ENCODE measurements around the gene SPO11. TPM values are rescaled to one million over a fixed set of nuclear protein-coding genes. Genes with fewer than 3 reads are reported as not detected.

SPO11 gene
- total RNA-seq, 3 donors from 2014 or later = not detected

DNA sequence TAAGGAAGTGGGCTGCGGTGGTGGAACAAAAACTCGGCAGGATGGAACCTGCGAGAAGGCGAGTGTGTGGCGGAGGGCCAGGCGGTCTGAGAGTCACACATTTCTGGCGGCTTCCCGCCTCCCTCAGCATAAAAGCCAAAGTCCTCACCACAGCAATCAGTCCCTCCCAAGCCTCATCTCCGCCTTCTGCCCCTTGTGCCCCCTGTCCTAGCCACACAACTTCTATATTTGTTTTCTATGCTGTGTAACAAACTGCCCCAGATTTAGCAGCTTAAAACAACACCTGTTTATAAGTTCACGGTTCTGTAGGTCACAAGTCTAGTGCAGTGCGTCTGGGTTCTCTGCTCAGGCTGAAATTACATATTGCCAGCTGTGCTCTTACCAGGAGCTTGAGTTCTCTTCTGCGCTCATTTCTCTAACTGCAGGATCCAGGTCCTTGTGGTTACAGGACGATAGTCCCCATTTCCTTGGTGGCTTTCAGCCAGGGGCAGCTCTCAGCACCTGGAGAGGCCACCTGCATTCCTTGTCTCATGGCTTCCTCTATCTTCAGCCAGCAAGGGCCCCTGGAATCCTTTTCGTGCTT, 11.7 kb upstream of the SPO11 start:
- H3K9me3 Mint-ChIP-seq = no peaks in the 10 kb centered on the region
- H3K4me1 Mint-ChIP-seq (ENCODE audit: low read depth) = no peaks in the 10 kb centered on the region
- ATAC-seq (no peak), DNase-seq (no peak)
- H3K36me3 Mint-ChIP-seq (ENCODE audit: insufficient read depth) = no peaks in the 10 kb centered on the region
- peaks cover 26% of the 10 kb centered on the region for H3K27me3 Mint-ChIP-seq (ENCODE audit: low read depth)
- no peak overlapping the region for H3K4me3 Mint-ChIP-seq

GRCh38 chr20:57319584-57319983, 10.0 kb upstream of the SPO11 start:
- ATAC-seq (no peak), DNase-seq (no peak)
- Mint-ChIP-seq H3K27me3 (ENCODE audit: low read depth) (peaks cover 33% of the 10 kb centered on the region), H3K4me1 (ENCODE audit: low read depth) (no peaks in the 10 kb centered on the region), H3K9me3 (peaks cover 3% of the 10 kb centered on the region), H3K4me3 (no peak overlapping the region), H3K36me3 (ENCODE audit: insufficient read depth) (no peaks in the 10 kb centered on the region)

DNA sequence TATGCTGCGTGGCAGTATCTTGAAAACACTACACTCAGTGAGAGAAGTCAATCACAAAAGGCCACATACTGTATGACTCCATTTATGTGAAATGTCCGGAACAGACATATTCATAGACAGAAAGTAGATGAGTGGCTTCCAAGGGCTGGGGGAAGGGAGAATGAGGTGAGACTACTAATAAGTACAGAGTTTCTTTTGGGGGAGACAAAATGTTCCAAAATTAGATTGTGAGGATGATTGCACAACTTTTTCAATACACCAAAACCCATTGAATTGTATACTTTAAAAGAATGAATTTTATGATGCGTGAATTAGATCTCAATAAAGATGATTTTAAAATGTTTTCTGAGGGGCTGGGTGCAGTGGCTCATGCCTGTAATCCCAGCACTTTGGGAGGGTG, 9.2 kb upstream of the SPO11 start:
- DNase-seq = no peak
- Mint-ChIP-seq H3K4me1 (ENCODE audit: low read depth) (no peaks in the 10 kb centered on the region), H3K27me3 (ENCODE audit: low read depth) (peaks cover 33% of the 10 kb centered on the region), H3K4me3 (no peak overlapping the region), H3K36me3 (ENCODE audit: insufficient read depth) (no peaks in the 10 kb centered on the region), H3K9me3 (peaks cover 3% of the 10 kb centered on the region)
- ATAC-seq = no peak

DNA sequence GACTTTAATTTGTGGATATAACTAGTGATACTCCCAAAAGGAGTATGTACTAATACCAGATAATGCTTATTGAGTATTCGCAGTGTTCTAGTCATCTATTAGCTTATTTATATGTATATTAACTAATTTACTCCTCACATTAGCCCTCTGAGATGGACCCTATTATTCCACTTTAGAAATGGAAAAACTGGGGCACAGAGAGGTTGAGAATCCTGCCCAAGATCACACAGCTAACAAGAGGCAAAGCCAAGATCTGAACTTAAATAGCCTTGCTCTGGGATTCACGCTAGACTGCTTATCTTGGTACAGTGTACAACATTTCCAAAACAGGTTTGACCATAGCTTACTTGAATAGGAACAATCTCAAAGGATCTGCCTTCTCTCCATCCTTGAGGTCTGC, 8.5 kb upstream of the SPO11 start:
- Mint-ChIP-seq H3K27me3 (ENCODE audit: low read depth) (peaks cover 33% of the 10 kb centered on the region), H3K4me3 (no peak overlapping the region), H3K36me3 (ENCODE audit: insufficient read depth) (no peaks in the 10 kb centered on the region), H3K9me3 (peaks cover 3% of the 10 kb centered on the region), H3K4me1 (ENCODE audit: low read depth) (no peaks in the 10 kb centered on the region)
- ATAC-seq = no peak
- DNase-seq = no peak

GRCh38 chr20:57322476-57322875, 7.1 kb upstream of the SPO11 start:
- Mint-ChIP-seq H3K9me3 (peaks cover 3% of the 10 kb centered on the region), H3K36me3 (ENCODE audit: insufficient read depth) (no peaks in the 10 kb centered on the region), H3K4me1 (ENCODE audit: low read depth) (no peaks in the 10 kb centered on the region), H3K4me3 (no peak overlapping the region), H3K27me3 (ENCODE audit: low read depth) (peaks cover 37% of the 10 kb centered on the region)
- ATAC-seq (no peak), DNase-seq (no peak)

DNA sequence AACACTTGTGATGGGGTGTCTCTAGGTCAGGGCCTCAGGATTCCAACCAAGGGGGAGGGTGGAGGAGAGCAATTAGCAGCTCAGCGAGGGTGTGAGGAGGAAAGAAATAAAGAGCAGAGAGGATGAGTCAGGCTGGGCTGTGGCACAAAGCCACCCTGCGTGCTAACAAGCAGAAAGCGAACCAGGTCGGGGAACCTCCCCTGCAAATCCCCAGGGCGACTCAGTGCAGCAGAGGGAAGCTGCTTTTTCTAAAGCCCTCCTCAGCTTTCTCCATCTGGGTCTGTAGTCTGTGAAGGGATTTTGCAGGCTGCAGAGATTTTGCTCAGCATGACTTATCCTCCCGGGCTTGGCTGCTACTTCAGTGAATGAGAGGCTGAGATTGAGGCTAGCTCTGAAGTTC, 6.6 kb upstream of the SPO11 start:
- Mint-ChIP-seq H3K27me3 (ENCODE audit: low read depth) (peaks cover 40% of the 10 kb centered on the region), H3K4me1 (ENCODE audit: low read depth) (no peaks in the 10 kb centered on the region), H3K36me3 (ENCODE audit: insufficient read depth) (no peaks in the 10 kb centered on the region), H3K9me3 (peaks cover 3% of the 10 kb centered on the region), H3K4me3 (no peak overlapping the region)
- DNase-seq = no peak
- no peak for ATAC-seq

DNA sequence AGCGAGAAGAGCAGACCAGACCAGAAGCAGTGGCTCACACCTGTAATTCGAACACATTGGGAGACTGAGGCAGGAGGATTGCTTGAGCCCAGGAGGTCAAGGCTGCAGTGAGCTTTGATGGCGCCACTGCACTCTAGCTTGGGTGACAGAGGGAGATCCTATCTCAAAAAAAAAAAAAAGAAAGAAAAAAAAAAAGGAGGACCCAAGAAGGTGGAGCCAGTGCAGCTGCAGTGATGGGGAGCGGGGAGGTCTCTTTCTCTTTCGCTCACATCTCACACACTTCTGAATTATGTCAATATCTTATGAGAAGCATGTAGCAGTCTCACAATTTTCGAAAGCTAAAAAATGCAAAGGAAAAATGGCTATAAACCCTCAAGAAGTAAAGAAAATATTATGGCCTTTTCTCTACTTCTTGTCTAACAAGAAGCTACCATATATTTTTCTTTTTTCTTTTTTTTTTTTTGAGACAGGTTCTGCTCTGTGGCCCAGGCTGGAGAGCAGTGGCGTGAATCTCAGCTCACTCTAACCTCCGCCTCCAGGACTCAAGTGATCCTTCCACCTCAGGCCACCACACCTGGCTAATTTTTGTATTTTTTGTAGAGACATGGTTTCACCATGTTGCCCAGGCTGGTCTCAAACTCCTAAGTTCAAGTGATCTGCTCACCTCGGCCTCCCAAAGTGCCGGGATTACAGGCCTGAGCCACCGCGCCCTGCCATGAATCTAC, 3.8 kb upstream of the SPO11 start:
- H3K27me3 Mint-ChIP-seq (ENCODE audit: low read depth) = peaks cover 38% of the 10 kb centered on the region
- no peak for ATAC-seq

GRCh38 chr20:57326667-57327455, 2.7 kb upstream of the SPO11 start:
- no peak for ATAC-seq
- Mint-ChIP-seq H3K9me3 (peaks cover 3% of the 10 kb centered on the region), H3K36me3 (ENCODE audit: insufficient read depth) (no peaks in the 10 kb centered on the region), H3K4me3 (no peak overlapping the region), H3K27me3 (ENCODE audit: low read depth) (peaks cover 39% of the 10 kb centered on the region), H3K4me1 (ENCODE audit: low read depth) (no peaks in the 10 kb centered on the region)
- DNase-seq = no peak

More for the DNA sequence above, 3.8 kb upstream of the SPO11 start:
- no peak overlapping the region for H3K4me3 Mint-ChIP-seq
- DNase-seq = no peak
- peaks cover 3% of the 10 kb centered on the region for H3K9me3 Mint-ChIP-seq
- no peaks in the 10 kb centered on the region for H3K4me1 Mint-ChIP-seq (ENCODE audit: low read depth)
- H3K36me3 Mint-ChIP-seq (ENCODE audit: insufficient read depth) = no peaks in the 10 kb centered on the region

DNA sequence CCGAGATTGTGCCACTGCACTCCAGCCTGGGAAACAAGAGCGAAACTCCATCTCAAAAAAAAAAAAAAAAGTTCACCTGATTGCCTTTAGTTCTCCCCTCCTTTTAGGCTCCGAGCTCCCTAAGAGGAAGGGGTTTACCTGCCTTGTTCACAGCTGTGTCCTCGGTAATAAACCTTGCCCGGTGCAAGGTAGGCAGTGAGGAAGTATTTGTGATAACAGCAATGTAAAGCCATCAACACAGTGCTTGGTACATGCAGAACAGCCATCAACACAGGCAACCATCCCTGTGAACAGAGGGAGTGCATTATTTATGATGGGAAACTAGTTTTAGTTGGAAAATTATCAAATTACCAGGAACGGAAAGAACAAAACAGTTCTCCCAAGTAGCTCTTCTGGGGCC, 1.8 kb upstream of the SPO11 start:
- H3K27me3 Mint-ChIP-seq (ENCODE audit: low read depth) = peaks cover 31% of the 10 kb centered on the region
- no peak overlapping the region for H3K4me3 Mint-ChIP-seq
- H3K4me1 Mint-ChIP-seq (ENCODE audit: low read depth) = no peaks in the 10 kb centered on the region
- ATAC-seq (no peak), DNase-seq (no peak)
- H3K36me3 Mint-ChIP-seq (ENCODE audit: insufficient read depth) = no peaks in the 10 kb centered on the region
- peaks cover 3% of the 10 kb centered on the region for H3K9me3 Mint-ChIP-seq

DNA sequence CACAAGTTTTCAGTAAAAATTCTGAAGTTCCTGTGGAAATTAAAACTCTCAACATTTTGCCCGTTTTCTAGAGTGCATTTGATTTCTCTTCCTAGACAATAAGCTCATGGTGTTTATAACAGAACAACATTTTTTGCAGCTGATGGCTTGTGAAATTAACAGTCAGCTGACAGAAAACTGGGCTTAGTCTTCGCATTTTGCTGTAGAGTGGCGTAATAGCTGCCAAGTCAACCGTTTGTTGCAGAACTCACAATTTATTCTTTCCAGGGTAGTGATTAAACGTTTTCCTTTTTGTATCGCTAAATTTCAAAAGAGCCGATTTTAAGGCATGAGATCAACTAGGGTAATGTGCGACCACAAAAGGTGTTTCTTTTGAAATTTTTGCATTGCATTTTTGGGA, 1.4 kb downstream of the SPO11 start:
- Mint-ChIP-seq H3K4me3 (no peak overlapping the region), H3K9me3 (no peaks in the 10 kb centered on the region), H3K4me1 (ENCODE audit: low read depth) (no peaks in the 10 kb centered on the region), H3K27me3 (ENCODE audit: low read depth) (peaks cover 32% of the 10 kb centered on the region), H3K36me3 (ENCODE audit: insufficient read depth) (no peaks in the 10 kb centered on the region)
- DNase-seq (no peak), ATAC-seq (no peak)

DNA sequence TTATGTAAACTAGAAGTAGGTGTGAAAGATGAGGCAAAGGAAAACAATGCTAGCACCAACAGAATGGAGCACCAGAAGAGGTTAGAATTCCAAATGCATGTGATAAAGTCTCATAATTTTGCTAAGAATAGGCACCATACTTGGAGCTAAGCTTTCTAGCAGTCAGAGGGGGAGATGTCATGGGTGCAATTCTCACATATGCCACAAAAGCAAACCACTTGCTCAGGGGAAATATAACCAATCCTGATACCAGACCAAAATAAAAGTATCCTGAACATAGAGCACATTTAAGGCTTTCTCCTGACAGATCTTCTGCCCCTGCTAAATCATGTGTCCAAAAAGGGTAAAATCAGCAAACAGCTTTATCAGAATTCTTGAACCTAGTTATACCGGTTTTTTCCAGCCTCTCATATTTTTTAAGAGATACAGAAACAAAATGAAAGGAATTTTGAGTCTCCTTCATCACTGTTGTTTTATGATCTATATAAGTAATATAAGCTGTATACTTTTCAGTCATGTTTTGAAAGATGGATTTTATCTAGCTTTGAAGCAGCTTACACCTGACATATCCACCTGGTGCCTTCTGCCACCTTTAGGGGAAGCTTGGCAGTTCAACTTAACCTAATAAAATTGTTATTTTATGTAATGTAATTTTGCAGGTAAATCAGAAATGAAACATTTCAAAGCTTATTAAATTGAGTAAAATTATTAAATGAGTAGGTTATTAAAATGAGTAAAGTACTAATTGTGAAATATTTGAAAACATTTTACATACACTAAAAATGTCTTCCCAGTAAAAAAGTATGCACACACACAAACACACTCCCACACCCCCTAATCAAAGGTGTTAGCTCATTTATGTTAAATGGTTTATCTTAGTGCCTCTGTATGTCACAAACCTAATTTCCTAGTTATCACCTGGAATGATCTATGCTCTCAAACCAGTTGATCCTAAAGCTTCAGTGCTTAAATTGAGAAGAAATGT, 2.8 kb downstream of the SPO11 start:
- Mint-ChIP-seq H3K36me3 (ENCODE audit: insufficient read depth) (no peaks in the 10 kb centered on the region), H3K27me3 (ENCODE audit: low read depth) (peaks cover 35% of the 10 kb centered on the region), H3K4me1 (ENCODE audit: low read depth) (no peaks in the 10 kb centered on the region), H3K4me3 (no peak overlapping the region), H3K9me3 (no peaks in the 10 kb centered on the region)
- no peak for ATAC-seq
- DNase-seq = no peak

- ATAC-seq = no peak
- no peak overlapping the region for H3K4me3 Mint-ChIP-seq
- H3K36me3 Mint-ChIP-seq (ENCODE audit: insufficient read depth) = no peaks in the 10 kb centered on the region
- no peak for DNase-seq
- no peaks in the 10 kb centered on the region for H3K4me1 Mint-ChIP-seq (ENCODE audit: low read depth)
- peaks cover 32% of the 10 kb centered on the region for H3K27me3 Mint-ChIP-seq (ENCODE audit: low read depth)
- no peaks in the 10 kb centered on the region for H3K9me3 Mint-ChIP-seq
Measured at GRCh38 chr20:57335392-57335791, 5.8 kb downstream of the SPO11 start.

DNA sequence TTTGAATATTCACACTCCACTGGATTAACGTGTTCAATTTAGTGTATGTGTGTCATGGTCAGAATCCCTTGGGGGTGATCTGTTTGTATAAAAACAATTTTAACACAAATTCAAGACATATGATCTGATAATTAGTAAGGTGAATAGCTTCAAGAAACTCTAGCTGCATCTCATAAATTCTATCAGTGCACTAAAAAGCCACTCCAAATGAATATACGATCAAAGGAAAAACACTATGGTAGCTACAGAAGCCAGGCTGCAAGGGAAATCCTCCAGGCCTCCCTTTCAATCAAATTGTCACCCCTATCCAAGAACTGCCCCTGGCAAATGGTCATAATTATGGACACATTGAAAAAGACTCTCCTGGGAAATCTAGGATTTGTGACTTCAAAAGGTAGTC, 12.1 kb downstream of the SPO11 start:
- no peak for ATAC-seq
- no peak for DNase-seq
- no peaks in the 10 kb centered on the region for H3K36me3 Mint-ChIP-seq (ENCODE audit: insufficient read depth)
- H3K4me3 Mint-ChIP-seq = no peak overlapping the region
- H3K4me1 Mint-ChIP-seq (ENCODE audit: low read depth) = no peaks in the 10 kb centered on the region
- H3K27me3 Mint-ChIP-seq (ENCODE audit: low read depth) = peaks cover 21% of the 10 kb centered on the region
- H3K9me3 Mint-ChIP-seq = no peaks in the 10 kb centered on the region

DNA sequence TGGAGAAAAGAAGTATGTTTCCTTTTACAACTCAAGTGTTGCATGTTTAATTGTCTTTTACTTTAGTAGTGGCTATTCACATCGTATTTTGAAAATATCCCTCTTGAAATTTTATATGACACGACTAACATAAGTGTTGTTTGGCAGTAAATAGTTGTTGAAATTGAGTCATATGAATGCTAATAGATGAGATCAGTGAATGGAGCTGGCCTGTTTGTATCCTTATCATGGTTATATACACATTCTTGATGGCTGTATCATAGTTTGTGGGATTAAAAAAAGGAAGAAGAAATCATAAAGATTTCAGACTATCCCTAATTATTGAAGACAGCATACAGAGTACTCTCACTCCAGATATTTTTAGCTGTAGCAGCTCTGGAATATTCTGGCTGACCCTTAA, 13.2 kb downstream of the SPO11 start:
- DNase-seq (no peak), ATAC-seq (no peak)
- peaks cover 25% of the 10 kb centered on the region for H3K27me3 Mint-ChIP-seq (ENCODE audit: low read depth)
- no peak overlapping the region for H3K4me3 Mint-ChIP-seq
- H3K9me3 Mint-ChIP-seq = no peaks in the 10 kb centered on the region
- H3K36me3 Mint-ChIP-seq (ENCODE audit: insufficient read depth) = no peaks in the 10 kb centered on the region
- H3K4me1 Mint-ChIP-seq (ENCODE audit: low read depth) = no peaks in the 10 kb centered on the region
